SK-N-SH (cell line): Measurements from ENCODE around the gene ORC6. TPM values are rescaled to one million over a fixed set of nuclear protein-coding genes. Genes with fewer than 3 reads are reported as not detected.

Experiments used
- CTCF ChIA-PET: fragments of 300-600, 350-600 bp; formaldehyde crosslinking; extraction: SDS; loops from one replicate; lab custom pipeline; 2021; lab: Yijun Ruan, JAX
- POLR2A ChIA-PET: fragments of 350-600 bp; sonication (Branson Sonifier 250); formaldehyde crosslinking; extraction: SDS; loops from one replicate; lab custom pipeline; 2020; ENCODE audit warnings: antibody characterized with exemption, inconsistent platforms; lab: Yijun Ruan, JAX
- DNase-seq: peaks from one replicate; pipeline ENCODE4 v3.0.0; 2012
- H2AFZ ChIP-seq: fragments of 200-600 bp; sonication (generic); 2 replicates; pipeline ENCODE4 v1.8.1; 2016; ENCODE audit warnings: antibody characterized with exemption, mild to moderate bottlenecking, low read depth
- H3F3A ChIP-seq: fragments of 200-600 bp; sonication (generic); replicated peaks from 2 replicates; pipeline ENCODE3; 2016; ENCODE audit warnings: antibody characterized with exemption, mild to moderate bottlenecking; ENCODE audit not compliant: insufficient read depth
- H3K27ac ChIP-seq, 2 experiments: fragments of 200-500 bp in 1 of 2; fragments of 200-600 bp in 1 of 2; sonication (Bioruptor generic) in 1 of 2; sonication (generic), shearing (Covaris generic) in 1 of 2; 2 replicates each; pipeline versions ENCODE4 v1.5.1 to v1.6.1; 2014 to 2016; ENCODE audit warnings: low read depth in 2 of 2, inconsistent platforms in 1 of 2, low read length in 1 of 2, mild to moderate bottlenecking in 1 of 2, mixed read lengths in 1 of 2
- H3K27me3 ChIP-seq: fragments of 200-600 bp; sonication (generic), shearing (Covaris generic); 2 replicates; pipeline ENCODE4 v1.6.1; 2016; ENCODE audit warnings: mixed run types; ENCODE audit not compliant: insufficient read depth
- H3K36me3 ChIP-seq, 2 experiments: fragments of 200-500 bp in 1 of 2; fragments of 200-600 bp in 1 of 2; sonication (Bioruptor generic) in 1 of 2; sonication (generic) in 1 of 2; replicated peaks in 1 of 2; 2 replicates each; pipeline versions ENCODE3 to v1.5.1; 2014 to 2016; ENCODE audit warnings: low read length in 1 of 2, mild to moderate bottlenecking in 1 of 2; ENCODE audit not compliant: insufficient read depth in 2 of 2, control insufficient read depth in 1 of 2
- H3K4me1 ChIP-seq, 2 experiments: fragments of 200-500 bp in 1 of 2; fragments of 200-600 bp in 1 of 2; sonication (Bioruptor generic) in 1 of 2; sonication (generic), shearing (Covaris generic) in 1 of 2; 2 replicates each; pipeline versions ENCODE4 v1.5.1 to v1.6.1; 2014 to 2016; ENCODE audit warnings: low read depth in 1 of 2, low read length in 1 of 2, mixed run types in 1 of 2; ENCODE audit not compliant: insufficient read depth in 2 of 2, control insufficient read depth in 1 of 2
- H3K4me2 ChIP-seq: fragments of 200-600 bp; sonication (generic), shearing (Covaris generic); 2 replicates; pipeline ENCODE4 v1.6.1; 2017; ENCODE audit warnings: mixed run types
- H3K4me3 ChIP-seq, 2 experiments: fragments of 200-500 bp in 1 of 2; fragments of 200-600 bp in 1 of 2; sonication (Bioruptor generic) in 1 of 2; sonication (generic), shearing (Covaris generic) in 1 of 2; 2 replicates each; pipeline versions ENCODE4 v1.5.1 to v1.8.1; 2014 to 2016; ENCODE audit warnings: low read depth in 2 of 2, inconsistent platforms in 1 of 2, low read length in 1 of 2, mild to moderate bottlenecking in 1 of 2, mixed read lengths in 1 of 2, moderate library complexity in 1 of 2
- H3K79me2 ChIP-seq: fragments of 200-600 bp; sonication (generic); 2 replicates; pipeline ENCODE4 v1.8.1; 2017; ENCODE audit warnings: mild to moderate bottlenecking; ENCODE audit not compliant: insufficient read depth
- H3K9ac ChIP-seq: fragments of 200-600 bp; sonication (generic); 2 replicates; pipeline ENCODE4 v1.6.1; 2017; ENCODE audit warnings: mixed run types
- H3K9me2 ChIP-seq: fragments of 200-600 bp; sonication (generic); 2 replicates; pipeline ENCODE4 v1.6.1; 2017; ENCODE audit warnings: mixed run types
- H3K9me3 ChIP-seq: fragments of 200-600 bp; sonication (generic); 2 replicates; pipeline ENCODE4 v1.6.1; 2017; ENCODE audit warnings: mixed run types, mild to moderate bottlenecking, moderate library complexity
- H4K20me1 ChIP-seq: fragments of 200-600 bp; sonication (generic); 2 replicates; pipeline ENCODE4 v1.6.1; 2017; ENCODE audit warnings: mild to moderate bottlenecking, mixed run types; ENCODE audit not compliant: insufficient read depth
- GATA2 ChIP-seq: sonication (generic); formaldehyde crosslinking; IDR thresholded peaks from 2 replicates; pipeline ENCODE4 v1.5.0; 2020; ENCODE audit warnings: mild to moderate bottlenecking, missing genetic modification reagents
- MEF2A ChIP-seq: IDR thresholded peaks from 2 replicates; pipeline ENCODE4 v1.4.0; 2012; ENCODE audit warnings: low read depth, borderline replicate concordance
- RAD21 ChIP-seq: IDR thresholded peaks from 2 replicates; pipeline ENCODE4 v1.6.1; 2012; ENCODE audit warnings: mild to moderate bottlenecking, low read length
- RFX5 ChIP-seq: IDR thresholded peaks from 2 replicates; pipeline ENCODE4 v1.6.1; 2012; ENCODE audit warnings: mild to moderate bottlenecking, improper control_type of control experiment, low read length
- RXRA ChIP-seq: IDR thresholded peaks from 2 replicates; pipeline ENCODE4 v1.4.0; 2012; ENCODE audit warnings: low read depth, mild to moderate bottlenecking, borderline replicate concordance
- TCF12 ChIP-seq: IDR thresholded peaks from 2 replicates; pipeline ENCODE4 v1.4.0; 2012
- WGBS: methylation state at CpG from one replicate; pipeline ENCODE4 v1.1.6; 2017; ENCODE audit warnings: low lambda C conversion rate; 5-methylcytosine and 5-hydroxymethylcytosine counted together
- polyA plus RNA-seq, 3 experiments: library from polyadenylated mRNA; depleted of rRNA; stranded (reverse); fragments of >200 nt; gene quantifications; 2 replicates each; pipeline ENCODE4 v1.2.3, GENCODE V29; 2012
- TF ChIP-seq, protein P1 (sequence below): IDR thresholded peaks from 2 replicates; pipeline ENCODE4 v1.4.0; 2012; ENCODE audit warnings: low read depth, borderline replicate concordance
- TF ChIP-seq, protein P2 (sequence below): IDR thresholded peaks from 2 replicates; pipeline ENCODE4 v1.4.0; 2012; ENCODE audit warnings: low read depth, borderline replicate concordance
- TF ChIP-seq, protein P3 (sequence below): fragments of 200-600 bp; sonication (generic); IDR thresholded peaks from 2 replicates; pipeline ENCODE4 v1.6.1; 2017; ENCODE audit warnings: antibody characterized with exemption, mild to moderate bottlenecking, moderate library complexity

The ORC6 gene
- polyA plus RNA-seq, 1 of the 3 experiments (the other 2 are of a cell fraction), result 17.4 TPM

DNA sequence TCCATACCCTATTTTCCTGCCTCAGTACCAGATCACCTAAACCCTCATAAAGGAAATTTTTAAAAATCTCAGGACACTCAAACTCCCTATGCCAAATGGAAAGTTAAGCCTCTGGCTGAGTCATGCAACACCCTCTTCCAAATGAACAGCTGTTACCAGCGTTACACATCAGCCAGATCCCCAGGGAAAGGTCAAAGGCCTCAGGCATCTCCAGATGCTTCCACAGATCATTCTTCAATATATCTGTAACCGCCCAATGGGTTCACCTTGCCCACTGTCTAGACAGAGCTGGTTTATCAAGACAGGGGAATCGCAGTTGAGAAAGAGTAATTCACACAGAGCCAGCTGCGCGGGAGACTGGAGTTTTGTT lies 39.2 kb upstream of the ORC6 start:
- no peaks in the 10 kb centered on the region for H3K27me3 ChIP-seq
- 87% methylated on average over 5 of the region's 5 CpGs for WGBS
- no peak for DNase-seq
- H3K9me3 ChIP-seq, result no peaks in the 10 kb centered on the region
- ChIA-PET CTCF (interaction anchor here (1.1 kb wide), 1 partner anchor 23 kb away, joined by 3 read pairs; no protein-coding TSS in a partner anchor), POLR2A (no interaction called here)
- no peak overlapping the region for H3K4me3 ChIP-seq
- H4K20me1 ChIP-seq, result no peaks in the 10 kb centered on the region
- no peaks in the 10 kb centered on the region for H3K79me2 ChIP-seq
- no peaks in the 10 kb centered on the region for H3K4me1 ChIP-seq
- H3K9me2 ChIP-seq, result no peaks in the 10 kb centered on the region
- no peak overlapping the region for H3K27ac ChIP-seq
- H3K4me2 ChIP-seq, result no peak overlapping the region
- H3K36me3 ChIP-seq, result no peaks in the 10 kb centered on the region
- H2AFZ ChIP-seq, result no peak overlapping the region
- no peak overlapping the region for H3K9ac ChIP-seq
- TF ChIP-seq, protein P1, sequence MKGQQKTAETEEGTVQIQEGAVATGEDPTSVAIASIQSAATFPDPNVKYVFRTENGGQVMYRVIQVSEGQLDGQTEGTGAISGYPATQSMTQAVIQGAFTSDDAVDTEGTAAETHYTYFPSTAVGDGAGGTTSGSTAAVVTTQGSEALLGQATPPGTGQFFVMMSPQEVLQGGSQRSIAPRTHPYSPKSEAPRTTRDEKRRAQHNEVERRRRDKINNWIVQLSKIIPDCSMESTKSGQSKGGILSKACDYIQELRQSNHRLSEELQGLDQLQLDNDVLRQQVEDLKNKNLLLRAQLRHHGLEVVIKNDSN, result no peak
- TF ChIP-seq RXRA (no peak), RAD21 (no peak), GATA2 (CRISPR knock-in tag) (no peak), TCF12 (no peak), MEF2A (no peak)
- TF ChIP-seq, protein P2, sequence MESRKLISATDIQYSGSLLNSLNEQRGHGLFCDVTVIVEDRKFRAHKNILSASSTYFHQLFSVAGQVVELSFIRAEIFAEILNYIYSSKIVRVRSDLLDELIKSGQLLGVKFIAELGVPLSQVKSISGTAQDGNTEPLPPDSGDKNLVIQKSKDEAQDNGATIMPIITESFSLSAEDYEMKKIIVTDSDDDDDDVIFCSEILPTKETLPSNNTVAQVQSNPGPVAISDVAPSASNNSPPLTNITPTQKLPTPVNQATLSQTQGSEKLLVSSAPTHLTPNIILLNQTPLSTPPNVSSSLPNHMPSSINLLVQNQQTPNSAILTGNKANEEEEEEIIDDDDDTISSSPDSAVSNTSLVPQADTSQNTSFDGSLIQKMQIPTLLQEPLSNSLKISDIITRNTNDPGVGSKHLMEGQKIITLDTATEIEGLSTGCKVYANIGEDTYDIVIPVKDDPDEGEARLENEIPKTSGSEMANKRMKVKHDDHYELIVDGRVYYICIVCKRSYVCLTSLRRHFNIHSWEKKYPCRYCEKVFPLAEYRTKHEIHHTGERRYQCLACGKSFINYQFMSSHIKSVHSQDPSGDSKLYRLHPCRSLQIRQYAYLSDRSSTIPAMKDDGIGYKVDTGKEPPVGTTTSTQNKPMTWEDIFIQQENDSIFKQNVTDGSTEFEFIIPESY, result no peak
- no peaks in the 10 kb centered on the region for H3F3A ChIP-seq

DNA sequence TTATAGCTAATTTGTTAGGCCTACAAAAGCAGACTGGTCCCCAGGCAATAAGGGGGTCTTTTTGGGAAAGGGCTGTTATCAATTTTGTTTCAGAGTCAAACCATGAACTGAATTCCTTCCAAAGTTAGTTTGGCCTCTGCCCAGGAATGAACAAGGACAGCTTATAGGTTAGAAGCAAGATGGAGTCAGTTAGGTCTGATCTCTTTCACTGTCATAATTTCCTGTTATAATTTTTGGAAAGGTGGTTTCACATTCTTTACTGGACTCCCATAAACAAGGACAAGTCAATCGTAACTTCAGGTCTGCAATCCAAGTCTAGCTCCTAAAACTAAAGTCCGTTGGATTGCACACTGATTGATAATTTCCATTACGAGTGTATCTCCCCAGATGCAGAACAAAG lies 38.2 kb upstream of the ORC6 start:
- no peaks in the 10 kb centered on the region for H3K27me3 ChIP-seq
- H3K36me3 ChIP-seq, result no peaks in the 10 kb centered on the region
- TF ChIP-seq MEF2A (no peak), RFX5 (no peak)
- TF ChIP-seq, all 33 proteins: peak for 0
- H3K9me2 ChIP-seq, result no peaks in the 10 kb centered on the region
- H3K9me3 ChIP-seq, result no peaks in the 10 kb centered on the region
- POLR2A ChIA-PET, result no interaction called here
- no peak overlapping the region for H2AFZ ChIP-seq
- H3K27ac ChIP-seq, result no peak overlapping the region
- no peak overlapping the region for H3K4me2 ChIP-seq
- H3K79me2 ChIP-seq, result no peaks in the 10 kb centered on the region
- H3K4me3 ChIP-seq, result no peak overlapping the region
- H3K4me1 ChIP-seq, result no peaks in the 10 kb centered on the region
- H4K20me1 ChIP-seq, result no peaks in the 10 kb centered on the region
- no peaks in the 10 kb centered on the region for H3F3A ChIP-seq
- WGBS, result 83% methylated on average over 3 of the region's 3 CpGs
- DNase-seq, result no peak
- no peak overlapping the region for H3K9ac ChIP-seq
- CTCF ChIA-PET, result interaction anchor here (1.6 kb wide), 1 partner anchor 22 kb away, joined by 5 read pairs; no protein-coding TSS in a partner anchor

DNA sequence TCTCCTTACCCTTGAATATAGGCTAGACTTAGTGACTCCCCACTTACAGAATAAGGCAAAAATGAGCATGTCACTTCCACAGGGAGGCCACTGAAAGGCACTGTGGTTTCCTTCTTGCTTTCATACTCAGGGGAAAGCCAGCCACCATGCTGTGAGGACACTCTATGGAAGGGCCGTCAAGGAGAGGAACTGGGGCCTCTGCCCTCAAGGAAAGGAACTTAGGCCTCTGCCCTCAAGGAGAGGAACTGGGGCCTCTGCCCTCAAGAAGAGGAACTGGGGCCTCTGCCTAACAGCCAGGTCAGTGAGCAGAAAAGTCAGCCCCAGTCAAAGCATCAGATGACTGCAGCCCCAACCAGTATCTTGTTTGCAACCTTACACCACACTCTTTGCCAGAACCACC lies 30.5 kb upstream of the ORC6 start:
- no peaks in the 10 kb centered on the region for H3K4me1 ChIP-seq
- DNase-seq, result no peak
- no peak overlapping the region for H3K4me3 ChIP-seq
- no peaks in the 10 kb centered on the region for H3K79me2 ChIP-seq
- H3K27ac ChIP-seq, result no peak overlapping the region
- no peak overlapping the region for H3K4me2 ChIP-seq
- H3K36me3 ChIP-seq, result peaks cover 47 to 48% of the 10 kb centered on the region in 2 experiments
- no peak overlapping the region for H2AFZ ChIP-seq
- 100% methylated on average over 1 of the region's 1 CpG for WGBS
- ChIA-PET CTCF (interaction anchor here (1.3 to 5.7 kb wide), 3 partner anchors 14 to 142 kb away, joined by 3 to 24 read pairs (median 3); no protein-coding TSS in a partner anchor), POLR2A (no interaction called here)
- no peak overlapping the region for H3K9ac ChIP-seq
- no peaks in the 10 kb centered on the region for H3F3A ChIP-seq
- no peaks in the 10 kb centered on the region for H4K20me1 ChIP-seq
- no peaks in the 10 kb centered on the region for H3K9me2 ChIP-seq
- H3K9me3 ChIP-seq, result no peaks in the 10 kb centered on the region
- TF ChIP-seq, protein P3, sequence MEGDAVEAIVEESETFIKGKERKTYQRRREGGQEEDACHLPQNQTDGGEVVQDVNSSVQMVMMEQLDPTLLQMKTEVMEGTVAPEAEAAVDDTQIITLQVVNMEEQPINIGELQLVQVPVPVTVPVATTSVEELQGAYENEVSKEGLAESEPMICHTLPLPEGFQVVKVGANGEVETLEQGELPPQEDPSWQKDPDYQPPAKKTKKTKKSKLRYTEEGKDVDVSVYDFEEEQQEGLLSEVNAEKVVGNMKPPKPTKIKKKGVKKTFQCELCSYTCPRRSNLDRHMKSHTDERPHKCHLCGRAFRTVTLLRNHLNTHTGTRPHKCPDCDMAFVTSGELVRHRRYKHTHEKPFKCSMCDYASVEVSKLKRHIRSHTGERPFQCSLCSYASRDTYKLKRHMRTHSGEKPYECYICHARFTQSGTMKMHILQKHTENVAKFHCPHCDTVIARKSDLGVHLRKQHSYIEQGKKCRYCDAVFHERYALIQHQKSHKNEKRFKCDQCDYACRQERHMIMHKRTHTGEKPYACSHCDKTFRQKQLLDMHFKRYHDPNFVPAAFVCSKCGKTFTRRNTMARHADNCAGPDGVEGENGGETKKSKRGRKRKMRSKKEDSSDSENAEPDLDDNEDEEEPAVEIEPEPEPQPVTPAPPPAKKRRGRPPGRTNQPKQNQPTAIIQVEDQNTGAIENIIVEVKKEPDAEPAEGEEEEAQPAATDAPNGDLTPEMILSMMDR, result no peak
- no peaks in the 10 kb centered on the region for H3K27me3 ChIP-seq
